Ecto neural progenitor cell (in vitro differentiated cells): Measurements from ENCODE around the gene KCNE4.

Experiments
- DNase-seq: peaks from one replicate; pipeline ENCODE4 v3.0.0-alpha.2; 2018; ENCODE audit warnings: low spot score

The KCNE4 gene, protein sequence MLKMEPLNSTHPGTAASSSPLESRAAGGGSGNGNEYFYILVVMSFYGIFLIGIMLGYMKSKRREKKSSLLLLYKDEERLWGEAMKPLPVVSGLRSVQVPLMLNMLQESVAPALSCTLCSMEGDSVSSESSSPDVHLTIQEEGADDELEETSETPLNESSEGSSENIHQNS

DNA sequence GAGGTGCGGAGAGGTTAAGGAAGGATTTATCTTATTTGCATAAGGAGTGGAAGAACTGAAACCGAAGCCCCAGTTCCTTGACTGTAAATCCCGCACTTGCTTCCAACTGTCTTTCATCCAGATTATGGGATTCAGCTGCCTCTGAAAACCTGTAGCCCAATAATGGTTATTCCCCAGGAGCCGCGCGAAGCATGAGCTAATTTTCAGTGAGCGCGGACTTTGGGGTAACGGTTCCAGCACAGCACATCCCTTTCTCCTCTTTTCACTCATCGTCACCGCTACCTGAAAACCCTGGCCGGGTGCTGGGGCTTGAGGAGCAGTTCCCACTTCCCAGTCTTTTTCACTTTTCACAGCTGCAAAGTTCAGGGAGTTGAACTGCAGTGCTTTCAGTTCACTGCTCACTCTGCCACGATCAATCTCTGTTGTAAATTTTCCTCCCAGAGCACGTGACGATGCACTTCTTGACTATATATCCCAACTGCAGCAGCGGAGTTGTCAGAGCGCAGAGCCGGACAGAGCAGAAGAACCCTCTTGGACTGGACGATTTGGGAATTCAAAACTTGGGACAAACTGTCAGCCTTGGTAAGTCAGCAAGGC lies at the start of gene KCNE4:
KCNE4 (plus strand) TSS at position 498 of the 597 bp plus-strand sequence. CDS start 641 bp downstream, outside the sequence.
- no peak for DNase-seq

DNA sequence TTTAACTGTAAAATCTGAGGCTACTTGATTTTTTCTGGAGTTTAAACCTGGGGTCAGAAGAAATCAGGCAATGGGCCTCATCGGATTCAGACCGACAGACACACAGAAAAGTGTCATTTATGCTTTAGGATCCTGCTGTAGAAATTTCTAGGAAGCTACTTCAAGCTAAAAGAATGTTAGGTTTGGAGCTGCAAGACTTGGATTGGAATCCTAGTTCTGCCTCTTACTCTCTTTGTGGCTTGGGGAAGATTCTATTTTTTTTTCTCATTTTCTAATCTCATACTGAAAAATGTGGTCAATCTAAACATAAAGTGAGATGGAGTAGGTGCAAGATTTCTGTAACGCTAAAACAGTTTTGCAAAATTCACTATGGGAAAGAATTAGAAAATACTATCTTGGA lies 48.8 kb upstream of the KCNE4 start:
- no peak for DNase-seq

DNA sequence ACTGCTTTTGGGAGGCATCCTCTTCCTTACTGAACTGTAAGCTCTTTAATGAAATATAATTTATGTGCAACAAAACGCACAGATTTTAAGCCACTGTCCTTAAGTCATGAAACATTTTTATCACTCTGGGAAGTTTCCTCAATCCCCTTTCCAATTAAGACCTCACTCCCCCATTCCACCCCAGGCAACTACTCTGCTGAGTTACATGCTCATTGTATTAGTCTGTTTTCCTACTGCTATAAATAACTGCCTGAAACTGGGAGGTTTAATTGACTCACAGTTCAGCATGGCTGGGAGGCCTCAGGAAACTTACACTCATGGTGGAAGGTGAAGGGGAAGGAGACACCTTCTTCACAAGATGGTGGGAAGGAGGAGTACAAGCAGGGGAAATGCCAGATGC lies 46.5 kb upstream of the KCNE4 start:
- no peak for DNase-seq

DNA sequence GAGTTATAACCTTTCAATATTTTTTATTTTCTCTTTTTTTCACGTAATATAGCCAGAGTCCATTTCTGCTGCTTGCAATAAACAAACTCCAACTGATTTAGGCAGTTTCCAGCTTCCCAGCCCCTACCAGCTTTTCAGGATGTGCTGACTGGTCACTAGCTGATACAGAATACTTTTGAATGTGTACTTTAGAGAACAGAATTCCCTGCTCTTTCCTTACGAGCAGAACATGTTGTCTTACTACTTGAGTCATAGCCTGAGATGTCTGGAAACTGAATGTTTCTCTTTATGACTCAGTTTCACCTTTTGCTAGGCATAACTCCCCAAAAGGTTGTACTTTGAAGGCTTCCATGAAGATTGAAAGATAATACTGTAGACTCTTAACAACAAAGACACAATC lies 44.5 kb upstream of the KCNE4 start:
- no peak for DNase-seq

DNA sequence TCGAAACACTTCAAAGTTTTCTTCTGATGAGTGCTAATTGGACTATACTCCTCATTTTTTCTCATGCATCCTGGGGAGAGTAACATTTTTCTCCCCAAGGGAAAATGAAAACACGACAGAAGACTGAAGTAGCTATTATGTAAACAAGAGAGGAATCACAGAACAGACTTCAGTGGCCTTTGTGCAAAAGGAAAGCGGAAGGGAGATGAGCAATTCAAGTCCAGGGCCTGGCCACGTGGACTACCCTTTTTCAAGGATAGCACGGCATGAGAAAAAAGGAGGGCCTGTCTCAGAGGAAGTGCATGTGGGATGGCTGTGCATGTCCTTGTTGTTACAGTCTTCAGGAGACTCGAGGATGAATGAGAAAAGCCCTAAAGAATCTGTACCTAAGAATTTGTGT lies 43.8 kb upstream of the KCNE4 start:
- DNase-seq, result no peak

DNA sequence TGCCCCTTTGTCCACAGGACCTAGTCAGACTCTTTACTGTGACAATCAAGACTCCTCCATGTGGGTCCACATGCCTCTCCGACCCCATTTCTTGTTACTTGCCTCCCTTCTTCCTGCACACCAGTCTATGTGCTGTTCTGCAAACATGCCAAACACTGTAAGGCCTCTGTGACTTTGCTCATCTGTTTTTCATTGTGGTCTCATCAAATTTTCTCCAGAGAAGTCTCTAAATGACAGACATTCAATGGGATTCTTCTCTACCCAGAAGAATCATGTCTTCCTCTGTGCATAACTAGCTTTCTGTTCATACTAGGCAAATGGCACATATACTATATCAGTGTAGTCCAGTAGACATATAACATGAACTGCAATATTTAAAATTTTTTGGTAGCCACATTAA lies 43.0 kb upstream of the KCNE4 start:
- no peak for DNase-seq

DNA sequence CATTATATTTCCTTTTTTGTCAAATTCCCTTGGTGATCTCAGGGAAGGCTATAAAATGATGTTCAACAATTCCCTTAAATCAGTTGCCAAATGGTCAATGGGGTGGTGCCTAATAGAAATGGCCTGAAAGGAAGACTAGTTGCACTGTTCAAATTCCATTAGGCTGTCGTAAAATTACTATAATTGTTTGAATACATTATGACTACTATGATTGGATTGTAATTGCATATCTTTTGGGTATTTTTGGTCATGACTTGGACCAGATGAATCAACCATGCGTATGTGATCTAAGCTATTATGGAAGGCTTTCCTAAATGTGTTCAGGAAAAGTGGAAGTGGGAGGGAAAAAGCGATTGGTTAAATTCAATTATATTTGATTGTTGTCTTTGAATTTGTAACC lies 41.3 kb upstream of the KCNE4 start:
- no peak for DNase-seq

DNA sequence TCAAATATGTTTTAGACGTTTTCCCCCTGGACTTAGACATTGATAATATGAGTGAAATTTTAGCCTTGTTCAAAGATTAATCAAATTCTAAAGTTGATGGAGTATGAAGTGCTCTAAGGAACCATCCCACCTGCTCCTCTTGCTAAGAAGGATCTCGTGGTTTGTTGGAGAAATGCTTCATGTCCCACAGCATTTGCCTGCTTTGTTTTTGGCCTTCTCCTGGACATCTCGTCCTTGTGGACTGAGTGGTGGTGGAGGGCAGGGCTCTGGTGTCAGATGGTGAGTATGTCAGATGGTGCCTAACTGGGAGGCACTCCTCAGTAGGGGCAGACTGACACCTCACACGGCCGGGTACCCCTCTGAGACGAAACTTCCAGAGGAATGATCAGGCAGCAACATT lies 39.7 kb upstream of the KCNE4 start:
- no peak for DNase-seq

DNA sequence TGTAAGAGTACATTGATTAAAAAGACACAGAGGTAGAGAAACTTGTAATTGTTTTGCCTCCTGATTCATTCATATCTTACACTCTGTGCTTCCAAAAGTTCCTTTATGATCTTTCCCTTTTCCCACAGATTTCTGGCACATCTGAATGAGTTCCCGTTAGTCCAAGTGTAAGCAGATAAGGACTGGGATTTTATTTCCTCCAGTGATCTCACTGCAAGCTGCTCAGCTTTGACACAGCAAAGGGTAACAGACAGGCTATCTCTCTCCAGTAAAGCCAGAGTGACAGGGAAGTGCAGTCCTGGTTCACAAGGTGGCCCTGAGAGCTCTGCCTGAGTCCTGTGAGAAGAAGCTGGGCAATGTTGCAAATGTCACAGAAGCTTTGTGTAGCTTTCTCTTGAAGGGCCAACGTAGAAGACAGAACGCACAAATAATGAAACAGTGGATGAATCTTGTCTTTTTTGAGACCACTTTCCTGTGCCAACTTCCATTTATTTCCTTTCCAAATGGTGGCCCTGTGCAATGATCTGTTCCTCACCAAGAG lies 32.5 kb upstream of the KCNE4 start:
- no peak for DNase-seq

DNA sequence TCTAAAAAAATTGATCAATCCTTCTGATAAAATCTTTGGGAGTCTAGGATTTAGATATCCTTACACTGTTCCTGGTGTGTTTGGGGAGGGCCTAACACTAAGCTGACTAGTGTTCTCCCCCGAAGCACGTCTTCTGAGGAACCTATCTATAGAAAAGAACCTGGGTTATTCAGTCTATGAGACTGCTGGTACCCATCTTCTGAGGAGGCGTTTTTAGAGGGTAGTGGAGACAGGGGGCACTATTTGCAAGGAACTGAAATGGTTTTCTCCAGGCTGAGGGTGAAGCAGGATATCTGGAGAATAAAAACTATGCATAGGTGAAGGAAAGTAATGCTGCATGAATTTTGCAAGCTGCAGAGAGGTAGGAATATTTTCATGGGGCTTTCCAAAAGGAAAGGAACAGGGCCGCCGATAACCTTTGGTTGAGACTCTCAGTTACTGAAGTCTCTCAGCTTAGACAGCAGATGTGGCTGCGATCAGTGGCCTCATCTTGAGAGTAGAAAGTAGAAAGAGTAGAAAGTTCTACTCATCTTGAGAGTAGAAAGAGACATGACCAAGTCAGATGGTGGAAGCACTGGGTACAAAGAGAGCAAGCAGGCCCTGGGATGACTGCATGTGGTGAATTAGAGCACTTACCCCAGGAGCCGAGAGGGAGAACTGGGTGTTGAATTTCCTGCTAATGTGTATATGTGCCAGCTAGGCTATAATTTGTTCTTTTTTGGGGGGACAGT lies 31.8 kb upstream of the KCNE4 start:
- no peak for DNase-seq

DNA sequence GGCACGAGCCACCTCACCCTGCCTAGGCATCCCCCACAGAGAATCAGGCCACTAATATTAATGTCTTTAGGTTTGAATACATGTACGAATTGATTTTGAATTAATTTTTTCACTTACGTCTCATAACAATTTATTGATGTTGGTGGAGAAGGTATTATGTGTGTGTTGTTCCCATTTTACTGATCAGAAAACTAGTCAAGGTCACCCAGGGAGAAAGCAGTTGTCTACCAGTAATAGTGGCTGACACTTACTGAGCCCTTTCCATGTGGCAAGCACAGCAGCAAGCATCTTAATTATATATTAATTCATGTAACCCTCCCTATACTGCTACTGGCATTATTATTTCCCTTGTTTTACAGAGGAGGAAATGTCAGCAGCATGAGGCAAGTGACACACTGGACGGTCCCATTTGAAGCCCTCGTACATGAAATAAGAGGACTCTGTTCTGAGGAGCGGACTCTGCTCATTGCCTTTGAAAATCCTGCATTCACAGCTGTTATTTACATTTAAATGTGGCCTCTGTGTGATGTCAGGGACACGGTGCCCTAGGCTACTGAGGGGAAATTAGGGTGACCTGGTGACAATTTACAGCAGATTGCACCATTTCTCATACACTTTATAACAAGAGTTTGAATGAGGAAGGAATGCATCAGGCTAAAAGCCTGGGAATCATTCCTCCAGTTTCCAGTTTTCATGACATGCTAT lies 30.9 kb upstream of the KCNE4 start:
- no peak for DNase-seq

DNA sequence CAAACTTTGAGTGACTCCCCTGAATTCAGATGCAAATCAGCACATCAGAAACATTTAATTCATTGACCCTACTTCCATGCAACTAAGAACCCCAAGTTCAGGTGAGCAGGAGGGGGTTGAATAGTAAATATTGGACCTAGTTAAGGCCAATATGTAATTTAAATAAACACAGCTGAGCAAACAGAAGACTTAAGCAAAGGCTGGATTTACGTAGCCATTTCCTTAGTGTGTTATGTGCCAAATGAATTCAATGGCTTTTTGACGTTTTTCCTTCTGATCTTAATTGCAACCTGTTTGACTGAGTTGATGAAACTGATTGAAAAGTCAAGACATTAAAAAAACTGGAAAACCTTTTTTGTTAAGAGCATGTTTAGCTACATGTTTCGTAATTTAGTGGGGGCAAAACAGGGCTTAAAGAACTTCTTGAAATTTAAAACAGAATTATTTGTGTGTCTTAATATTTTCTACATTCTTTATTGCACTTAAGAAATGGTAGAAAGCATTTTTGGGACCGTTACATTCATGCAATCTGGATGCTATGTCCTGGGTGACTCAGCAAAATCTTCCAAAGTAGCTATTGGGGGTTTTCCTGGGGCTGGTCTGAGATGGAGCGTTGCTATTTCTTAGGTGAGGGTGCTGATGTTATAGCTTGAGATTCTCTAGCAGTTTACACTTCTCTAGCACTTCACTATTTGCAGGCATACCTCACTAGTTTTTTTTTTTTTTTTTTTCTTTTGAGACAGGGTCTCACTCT lies 25.5 kb upstream of the KCNE4 start:
- no peak for DNase-seq

DNA sequence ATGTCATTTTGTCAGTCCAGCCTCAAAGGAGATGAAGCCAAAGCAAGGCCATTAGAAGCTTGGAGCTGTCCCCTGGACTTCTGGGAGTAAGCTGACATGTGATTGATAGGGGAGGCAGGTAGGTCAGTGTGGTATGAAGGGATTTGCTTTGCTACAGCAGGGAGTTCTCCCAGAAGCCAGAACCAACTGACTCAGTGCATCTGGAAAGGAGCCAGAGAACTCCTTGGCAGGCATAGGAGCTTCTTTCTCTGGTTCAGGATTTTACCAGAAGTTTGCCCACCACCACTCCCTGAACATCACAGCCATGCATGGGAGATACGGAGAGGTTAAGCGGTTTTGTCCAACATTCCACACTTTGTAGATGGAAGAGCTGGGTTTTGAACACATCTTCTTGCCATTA lies 24.5 kb upstream of the KCNE4 start:
- no peak for DNase-seq

DNA sequence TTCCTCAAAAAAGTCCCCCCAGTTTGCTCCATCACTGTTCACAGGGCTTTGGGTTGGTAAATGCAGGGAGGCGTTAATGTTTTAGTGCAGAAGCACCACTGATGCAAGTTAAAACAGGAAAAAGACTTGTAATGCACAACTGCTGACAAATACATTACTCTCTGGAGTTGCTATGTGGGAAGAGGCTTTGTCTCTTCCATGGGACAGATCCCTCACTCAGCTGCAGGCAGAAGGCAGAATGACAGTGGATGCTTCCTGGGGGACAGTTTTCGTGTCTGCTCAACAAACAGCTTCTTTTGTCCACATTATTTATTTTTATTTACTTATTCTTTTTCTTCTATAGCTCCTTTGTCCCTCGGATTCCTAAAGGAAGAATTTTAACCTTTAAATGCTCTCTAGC lies 22.7 kb upstream of the KCNE4 start:
- no peak for DNase-seq

DNA sequence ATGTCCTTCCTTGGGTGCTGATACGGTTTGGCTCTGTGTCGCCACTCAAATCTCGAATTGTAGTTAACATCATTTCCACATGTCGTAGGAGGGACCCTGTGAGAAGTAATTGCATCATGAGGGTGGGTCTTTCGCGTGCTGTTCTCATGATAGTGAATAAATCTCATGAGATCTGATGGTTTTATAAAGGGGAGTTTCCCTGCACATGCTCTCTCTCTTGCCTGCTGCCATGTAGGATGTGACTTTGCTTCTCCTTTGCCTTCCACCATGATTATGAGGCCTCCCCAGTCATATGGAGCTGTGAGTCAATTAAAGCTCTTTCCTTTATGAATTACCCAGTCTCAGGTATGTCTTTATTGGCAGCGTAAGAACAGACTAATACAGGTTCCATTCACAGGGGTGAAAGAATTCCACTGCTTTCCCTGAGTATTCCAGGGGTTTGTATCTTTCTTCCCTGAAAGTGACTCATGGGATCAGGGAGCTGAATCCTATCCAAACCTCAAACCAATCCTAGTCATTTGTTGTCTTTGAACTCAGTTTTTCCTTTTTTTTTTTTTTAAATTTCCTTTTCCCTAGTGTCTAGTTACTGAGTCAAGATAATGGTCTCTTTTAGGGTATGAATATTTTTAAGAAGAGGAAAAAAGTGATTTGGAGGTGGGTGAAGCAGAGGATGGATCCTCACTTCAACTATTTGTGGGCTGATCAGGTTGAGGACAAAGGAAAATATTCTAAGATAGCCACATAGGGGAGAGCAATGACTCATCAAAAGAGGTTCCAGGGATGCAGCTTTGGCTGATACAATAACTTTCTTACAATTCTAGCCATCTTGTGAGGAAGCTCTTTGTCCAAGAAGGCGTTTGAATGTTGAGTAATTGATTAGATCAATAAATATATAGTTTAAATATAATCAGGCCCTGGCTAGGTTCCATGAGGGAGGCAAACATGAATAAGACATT lies 19.5 kb upstream of the KCNE4 start:
- DNase-seq, result no peak

DNA sequence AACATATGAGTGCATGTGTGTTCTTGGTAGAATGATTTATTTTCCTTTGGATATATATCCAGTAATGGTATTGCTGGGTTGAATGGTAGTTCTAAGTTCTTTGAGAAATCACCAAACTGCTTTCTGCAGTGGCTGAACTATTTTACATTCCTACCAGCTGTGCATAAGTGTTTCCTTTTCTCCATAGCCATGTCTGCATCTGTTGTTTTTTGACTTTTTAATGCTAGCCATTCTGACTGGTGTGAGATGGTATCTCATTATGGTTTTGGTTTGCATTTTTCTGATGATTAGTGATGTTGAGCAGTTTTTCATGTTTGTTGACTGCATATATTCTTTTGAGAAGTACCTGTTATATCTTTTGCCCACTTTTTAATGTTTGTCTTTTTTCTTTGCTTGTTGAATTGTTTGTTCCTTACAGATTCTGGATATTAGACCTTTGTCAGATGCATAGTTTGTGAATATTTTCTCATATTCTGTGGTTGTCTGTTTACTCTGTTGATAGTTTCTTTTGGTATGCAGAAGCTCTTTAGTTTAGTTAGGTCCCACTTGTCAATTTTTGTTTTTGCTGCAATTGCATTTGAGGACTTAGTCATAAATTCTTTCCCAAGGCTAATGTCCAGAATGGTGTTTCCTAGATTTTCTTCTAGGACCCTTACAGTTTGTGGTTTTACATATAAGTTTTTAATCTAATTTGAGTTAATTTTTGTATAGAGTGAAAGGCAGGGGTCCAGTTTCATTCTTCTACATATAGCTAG lies 17.6 kb upstream of the KCNE4 start:
- no peak for DNase-seq

DNA sequence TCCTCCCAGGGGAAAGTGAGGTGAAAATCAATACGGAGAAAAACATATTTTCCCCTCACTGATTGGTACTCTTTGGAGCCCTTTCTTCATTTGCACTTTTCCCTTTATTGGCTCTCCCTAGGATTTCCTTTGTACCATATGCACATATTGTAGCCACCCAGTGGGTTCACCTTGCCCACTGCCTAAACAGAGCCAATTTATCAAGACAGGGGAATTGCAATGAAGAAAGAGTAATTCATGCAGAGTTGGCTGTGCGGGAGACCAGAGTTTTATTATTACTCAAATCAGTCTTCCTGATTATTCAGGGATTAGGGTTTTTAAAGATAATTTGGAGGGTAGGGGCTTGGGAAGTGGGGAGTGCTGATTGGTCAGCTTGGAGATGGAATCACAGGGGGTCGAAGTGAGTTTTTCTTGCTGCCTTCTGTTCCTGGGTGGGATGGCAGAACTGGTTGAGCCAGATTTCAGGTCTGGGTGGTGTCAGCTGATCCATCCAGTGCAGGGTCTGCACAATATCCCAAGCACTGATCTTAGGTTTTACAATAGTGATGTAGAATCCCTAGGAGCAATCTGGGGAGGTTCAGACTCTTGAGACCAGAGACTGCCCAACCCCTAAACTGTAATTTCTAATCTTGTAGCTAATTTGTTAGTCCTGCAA lies 15.1 kb upstream of the KCNE4 start:
- DNase-seq, result no peak

DNA sequence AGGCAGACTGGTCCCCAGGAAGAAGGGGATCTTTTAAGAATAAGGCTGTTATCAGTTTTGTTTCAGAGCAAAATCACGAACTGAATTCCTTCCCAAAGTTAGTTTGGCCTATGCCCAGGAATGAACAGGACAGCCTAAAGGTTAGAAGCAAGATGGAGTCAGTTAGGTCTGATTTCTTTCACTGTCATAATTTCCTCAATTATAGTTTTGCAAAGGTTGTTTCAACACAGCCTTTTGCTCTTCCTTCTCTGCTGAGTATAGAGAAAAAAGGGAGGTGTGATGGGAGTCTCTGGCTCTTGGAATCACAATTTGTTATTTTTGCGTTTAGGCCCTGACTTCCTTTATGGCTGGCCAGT lies 14.6 kb upstream of the KCNE4 start:
- DNase-seq, result no peak

DNA sequence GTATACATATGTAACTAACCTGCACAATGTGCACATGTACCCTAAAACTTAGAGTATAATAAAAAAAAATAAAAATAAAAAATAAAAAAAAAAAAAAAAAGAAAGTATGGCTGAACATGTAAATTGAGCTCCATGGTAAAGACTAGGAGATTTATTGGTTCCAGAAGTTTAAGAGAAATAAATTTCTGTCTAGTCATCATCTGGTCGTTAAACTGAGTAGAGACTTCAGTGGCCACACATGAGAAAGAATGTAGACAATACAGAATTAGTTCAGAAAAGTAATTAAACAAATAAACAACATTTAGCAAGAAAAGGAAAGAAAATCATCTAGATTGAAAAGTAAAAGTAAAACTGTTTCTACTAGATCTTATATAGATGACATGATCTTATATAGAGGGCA lies 12.4 kb upstream of the KCNE4 start:
- DNase-seq, result no peak

DNA sequence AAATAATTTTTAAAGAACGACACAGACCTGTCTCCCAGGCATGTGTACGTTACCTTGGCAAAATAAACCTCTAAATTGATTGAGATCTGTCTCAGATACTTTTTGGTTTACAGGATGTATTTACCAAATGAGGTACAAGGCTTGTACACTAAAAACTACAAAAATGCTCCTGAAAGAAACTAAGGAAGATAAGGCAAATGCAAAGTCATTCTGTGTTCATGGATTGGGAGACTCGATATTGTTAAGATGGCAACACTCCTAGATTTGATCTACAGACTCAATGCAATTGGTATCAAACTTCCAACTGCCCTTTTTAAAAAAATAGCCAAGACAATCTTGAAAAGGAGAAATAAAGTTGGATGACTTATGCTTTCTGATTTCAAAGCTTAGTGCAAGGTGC lies 11.5 kb upstream of the KCNE4 start:
- DNase-seq, result no peak
